Thymus (tissue), 11 donors: ENCODE measurements around the gene ZNF780A. TPM values are rescaled to one million over a fixed set of nuclear protein-coding genes. Genes with fewer than 3 reads are reported as not detected.
"Not testable (repeated sequence)": the region's sequence is repeated elsewhere in the genome, so short reads cannot be mapped to it uniquely, and the experiment has no call there.

Source experiments
- DNase-seq, 9 donors: peaks; one replicate each; pipeline ENCODE4 v3.0.0-alpha.2; 2013; ENCODE audit warnings: low spot score in 9 of 9, low read depth in 6 of 9, missing footprints in 1 of 9
- H3K27ac ChIP-seq, 2 donors: one replicate each; pipeline ENCODE4 v1.5.1; 2013; ENCODE audit warnings: control low read depth in 1 of 2, low read depth in 1 of 2, low read length in 1 of 2, mild to moderate bottlenecking in 1 of 2, moderate library complexity in 1 of 2
- H3K27me3 ChIP-seq, 2 donors: one replicate each; pipeline ENCODE4 v1.5.1; 2013; ENCODE audit warnings: low read length in 1 of 2; ENCODE audit not compliant: control insufficient read depth in 2 of 2, insufficient read depth in 1 of 2
- H3K36me3 ChIP-seq, 2 donors: one replicate each; pipeline ENCODE4 v1.5.1; 2013; ENCODE audit warnings: low read length in 1 of 2, mild to moderate bottlenecking in 1 of 2, moderate library complexity in 1 of 2; ENCODE audit not compliant: control insufficient read depth in 2 of 2, insufficient read depth in 2 of 2
- H3K4me1 ChIP-seq, 2 donors: one replicate each; pipeline ENCODE4 v1.5.1; 2013; ENCODE audit warnings: low read length in 2 of 2; ENCODE audit not compliant: control insufficient read depth in 2 of 2, insufficient read depth in 2 of 2
- H3K4me3 ChIP-seq, 2 donors: one replicate each; pipeline ENCODE4 v1.5.1; 2013; ENCODE audit warnings: low read length in 2 of 2, control low read depth in 1 of 2, mild to moderate bottlenecking in 1 of 2
- H3K9me3 ChIP-seq, 2 donors: one replicate each; pipeline ENCODE4 v1.5.1; 2013; ENCODE audit warnings: low read length in 1 of 2, mild to moderate bottlenecking in 1 of 2; ENCODE audit not compliant: control insufficient read depth in 2 of 2, insufficient read depth in 1 of 2
- WGBS: extraction: QIAGEN DNeasy Blood & Tissue Kit; methylation state at CpG from one replicate; pipeline ENCODE4 v1.1.7; 2013; 5-methylcytosine and 5-hydroxymethylcytosine counted together
- polyA plus RNA-seq: library from polyadenylated mRNA; stranded (reverse); fragments of 200-250 nt; gene quantifications from one replicate; pipeline ENCODE4 v1.2.3, GENCODE V29; 2013
- total RNA-seq: library from RNA; stranded (reverse); fragments of 120-200 nt; gene quantifications from one replicate; pipeline ENCODE4 v1.2.4, GENCODE V29; 2013
- donor health status: healthy.

Gene ZNF780A
- total and polyA plus RNA-seq, 2 donors = 13.2 to 30.0 TPM

DNA sequence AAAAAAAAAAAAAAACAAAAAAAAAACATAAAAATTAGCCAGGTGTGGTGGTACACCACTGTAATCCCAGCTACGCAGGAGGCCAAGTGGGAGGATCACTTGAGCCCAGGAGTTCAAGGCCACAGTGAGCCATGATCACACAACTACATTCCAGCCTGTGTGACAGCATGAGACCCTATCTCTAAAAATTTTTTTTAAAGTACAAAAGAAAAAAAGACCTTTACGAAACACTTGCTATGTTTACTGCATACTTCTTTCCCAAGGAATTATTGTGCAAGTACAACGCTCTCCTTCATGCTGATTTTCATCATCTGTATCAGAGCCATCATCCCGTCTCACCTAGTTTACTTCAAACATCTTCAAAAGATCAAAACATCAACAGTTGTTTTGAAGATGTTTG, 28.6 kb upstream of the ZNF780A start:
- 95% methylated on average over 4 of the region's 4 CpGs for WGBS
- DNase-seq = no peak
- Histone ChIP-seq H3K27me3 (no peaks in the 10 kb centered on the region), H3K4me3 (no peak overlapping the region), H3K9me3 (no peaks in the 10 kb centered on the region), H3K36me3 (no peaks in the 10 kb centered on the region), H3K4me1 (no peaks in the 10 kb centered on the region), H3K27ac (no peak overlapping the region)

DNA sequence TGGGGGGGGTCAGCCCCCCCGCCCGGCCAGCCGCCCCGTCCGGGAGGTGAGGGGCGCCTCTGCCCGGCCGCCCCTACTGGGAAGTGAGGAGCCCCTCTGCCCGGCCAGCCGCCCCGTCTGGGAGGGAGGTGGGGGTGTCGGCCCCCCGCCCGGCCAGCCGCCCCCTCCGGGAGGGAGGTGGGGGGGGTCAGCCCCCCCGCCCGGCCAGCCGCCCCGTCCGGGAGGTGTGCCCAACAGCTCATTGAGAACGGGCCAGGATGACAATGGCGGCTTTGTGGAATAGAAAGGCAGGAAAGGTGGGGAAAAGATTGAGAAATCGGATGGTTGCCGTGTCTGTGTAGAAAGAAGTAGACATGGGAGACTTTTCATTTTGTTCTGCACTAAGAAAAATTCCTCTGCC, 27.9 kb upstream of the ZNF780A start:
- WGBS = 89% methylated on average over 11 of the region's 25 CpGs
- H3K9me3 ChIP-seq, H3K4me1 ChIP-seq, H3K36me3 ChIP-seq, H3K27ac ChIP-seq, H3K27me3 ChIP-seq, H3K4me3 ChIP-seq, DNase-seq: not testable (repeated sequence)

DNA sequence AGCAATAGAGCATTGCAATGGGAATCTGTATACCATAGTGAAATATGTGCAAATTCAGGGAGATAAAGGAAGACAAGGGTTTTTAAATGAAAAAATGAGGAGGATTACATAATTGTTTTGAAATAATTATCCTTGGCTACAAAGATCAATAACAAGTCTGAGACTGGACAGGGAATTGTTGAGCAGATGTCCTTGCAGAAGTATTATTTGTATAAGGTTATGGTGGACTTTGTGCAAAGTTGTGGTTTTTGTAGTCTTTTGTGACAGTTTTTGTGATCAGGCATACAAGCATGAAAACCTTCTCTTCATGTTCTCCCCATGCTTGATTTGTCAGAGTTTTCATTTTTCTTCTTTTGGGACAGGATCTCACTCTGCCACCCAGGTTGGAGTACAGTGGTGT, 25.3 kb upstream of the ZNF780A start:
- Histone ChIP-seq H3K36me3 (no peaks in the 10 kb centered on the region), H3K27me3 (no peaks in the 10 kb centered on the region), H3K4me3 (no peak overlapping the region), H3K9me3 (no peaks in the 10 kb centered on the region), H3K4me1 (no peaks in the 10 kb centered on the region), H3K27ac (no peak overlapping the region)
- DNase-seq = no peak

DNA sequence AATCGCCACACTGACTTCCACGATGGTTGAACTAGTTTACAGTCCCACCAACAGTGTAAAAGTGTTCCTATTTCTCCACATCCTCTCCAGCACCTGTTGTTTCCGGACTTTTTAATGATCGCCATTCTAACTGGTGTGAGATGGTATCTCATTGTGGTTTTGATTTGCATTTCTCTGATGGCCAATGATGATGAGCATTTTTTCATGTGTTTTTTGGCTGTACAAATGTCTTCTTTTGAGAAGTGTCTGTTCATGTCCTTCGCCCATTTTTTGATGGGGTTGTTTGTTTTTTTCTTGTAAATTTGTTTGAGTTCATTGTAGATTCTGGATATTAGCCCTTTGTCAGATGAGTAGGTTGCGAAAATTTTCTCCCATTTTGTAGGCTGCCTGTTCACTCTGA, 23.4 kb upstream of the ZNF780A start:
- not testable (repeated sequence) for H3K27me3 ChIP-seq, H3K9me3 ChIP-seq, H3K4me1 ChIP-seq, DNase-seq, H3K36me3 ChIP-seq, H3K4me3 ChIP-seq, H3K27ac ChIP-seq
- WGBS = 100% methylated on average over 3 of the region's 6 CpGs

DNA sequence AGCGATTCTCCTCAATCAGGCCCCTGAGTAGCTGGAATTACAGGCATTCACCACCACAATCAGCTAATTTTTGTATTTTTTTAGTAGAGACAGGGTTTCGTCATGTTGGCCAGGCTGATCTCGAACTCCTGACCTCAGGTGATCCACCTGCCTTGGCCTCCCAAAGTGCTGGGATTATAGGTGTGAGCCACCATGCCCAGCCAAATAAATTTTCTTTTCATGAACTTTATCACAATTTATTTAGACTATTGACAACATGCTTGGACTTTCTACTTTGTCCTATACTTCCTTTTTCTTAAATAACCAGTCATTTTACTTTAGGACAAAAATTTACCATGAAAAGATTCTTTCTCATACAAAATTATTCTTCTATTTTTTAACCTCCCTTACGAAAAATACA, 21.5 kb upstream of the ZNF780A start:
- not testable (repeated sequence) for H3K27ac ChIP-seq, H3K27me3 ChIP-seq, H3K9me3 ChIP-seq, DNase-seq, H3K4me1 ChIP-seq, H3K36me3 ChIP-seq, H3K4me3 ChIP-seq
- 73% methylated on average over 4 of the region's 4 CpGs for WGBS

DNA sequence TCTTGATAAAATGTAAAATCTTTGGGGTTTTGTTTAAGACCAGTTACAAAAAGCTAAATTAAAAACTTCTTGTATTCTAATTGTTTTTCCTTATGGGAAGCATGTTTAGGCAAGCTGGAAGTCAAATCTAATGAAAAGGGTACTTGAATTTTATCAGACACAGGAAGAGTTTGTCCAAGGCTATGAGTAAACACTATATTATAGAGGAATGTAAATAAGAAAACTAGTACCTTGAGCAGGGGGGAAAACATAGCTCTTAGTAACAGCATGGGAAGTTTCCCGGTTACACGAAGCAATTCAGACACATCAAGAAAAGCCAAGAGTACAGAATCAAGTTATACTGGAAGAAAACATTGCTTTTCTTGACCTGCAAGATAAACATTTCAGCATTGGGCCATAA, 19.8 kb upstream of the ZNF780A start:
- H3K9me3 ChIP-seq = no peaks in the 10 kb centered on the region
- no peak for DNase-seq
- H3K4me3 ChIP-seq = no peak overlapping the region
- H3K27me3 ChIP-seq = no peaks in the 10 kb centered on the region
- WGBS = 88% methylated on average over 2 of the region's 2 CpGs
- H3K4me1 ChIP-seq = no peaks in the 10 kb centered on the region
- H3K36me3 ChIP-seq = no peaks in the 10 kb centered on the region
- no peak overlapping the region for H3K27ac ChIP-seq

DNA sequence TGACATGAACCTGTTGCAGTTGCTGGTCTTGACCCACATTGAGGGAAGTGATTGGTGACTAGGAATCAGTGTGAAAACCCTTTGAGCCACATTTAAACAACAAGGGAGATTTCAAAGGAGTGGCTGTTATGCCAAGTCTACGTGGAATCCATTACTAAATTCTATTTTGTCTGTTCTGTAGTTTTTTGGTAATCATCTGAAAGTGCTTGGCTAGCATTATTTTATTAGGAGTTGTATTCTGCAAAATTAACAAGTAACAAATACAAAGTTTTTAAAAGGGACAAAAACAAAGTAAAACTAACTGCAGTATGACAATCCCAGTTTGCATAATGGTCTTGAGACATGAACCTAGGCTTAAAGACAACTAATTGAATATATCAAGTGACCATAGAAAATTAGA, 14.0 kb upstream of the ZNF780A start:
- Histone ChIP-seq H3K27ac (no peak overlapping the region), H3K36me3 (no peaks in the 10 kb centered on the region), H3K4me3 (no peak overlapping the region), H3K27me3 (no peaks in the 10 kb centered on the region), H3K9me3 (no peaks in the 10 kb centered on the region), H3K4me1 (no peaks in the 10 kb centered on the region)
- WGBS = 61% methylated on average over 1 of the region's 1 CpG
- no peak for DNase-seq

DNA sequence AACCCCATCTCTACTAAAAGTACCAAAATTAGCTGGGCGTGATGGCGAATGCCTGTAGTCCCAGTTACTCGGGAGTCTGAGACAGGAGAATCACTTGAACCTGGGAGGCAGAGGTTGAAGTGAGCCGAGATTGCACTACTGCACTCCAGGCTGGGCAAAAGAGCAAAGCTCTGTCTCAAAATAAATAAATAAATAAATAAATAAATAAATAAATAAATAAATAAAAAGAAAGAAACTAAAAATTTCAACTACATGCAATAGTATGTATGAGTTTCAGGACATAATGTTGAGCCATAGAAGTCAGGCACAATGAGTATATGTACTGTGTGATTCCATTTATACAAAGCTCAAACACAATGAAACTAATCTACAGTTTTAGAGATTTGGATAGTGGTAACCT, 12.9 kb upstream of the ZNF780A start:
- Histone ChIP-seq H3K4me1 (no peaks in the 10 kb centered on the region), H3K27ac (no peak overlapping the region), H3K4me3 (no peak overlapping the region), H3K9me3 (no peaks in the 10 kb centered on the region), H3K27me3 (no peaks in the 10 kb centered on the region), H3K36me3 (no peaks in the 10 kb centered on the region)
- DNase-seq = no peak
- 92% methylated on average over 4 of the region's 4 CpGs for WGBS

DNA sequence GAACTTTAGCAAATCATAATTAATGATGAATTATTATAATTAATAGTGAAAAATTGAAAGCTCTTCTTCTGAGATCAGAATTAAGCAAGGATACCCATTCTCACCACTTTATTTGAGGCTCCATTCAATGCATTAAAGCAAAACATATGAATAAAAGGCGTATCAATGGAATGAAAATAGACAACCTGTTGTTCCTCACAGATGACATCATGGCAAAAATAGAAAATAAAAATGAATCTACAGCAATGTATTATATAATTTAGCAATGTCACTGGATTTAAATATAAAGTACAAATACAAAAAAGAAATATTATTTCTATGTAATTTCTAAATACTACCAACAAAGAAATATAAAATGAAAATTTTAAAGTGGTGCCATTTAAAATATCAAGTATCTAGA, 11.1 kb upstream of the ZNF780A start:
- no peaks in the 10 kb centered on the region for H3K4me1 ChIP-seq
- no peaks in the 10 kb centered on the region for H3K36me3 ChIP-seq
- 94% methylated on average over 1 of the region's 1 CpG for WGBS
- H3K27ac ChIP-seq = no peak overlapping the region
- no peak for DNase-seq
- no peaks in the 10 kb centered on the region for H3K27me3 ChIP-seq
- no peak overlapping the region for H3K4me3 ChIP-seq
- H3K9me3 ChIP-seq = no peaks in the 10 kb centered on the region

DNA sequence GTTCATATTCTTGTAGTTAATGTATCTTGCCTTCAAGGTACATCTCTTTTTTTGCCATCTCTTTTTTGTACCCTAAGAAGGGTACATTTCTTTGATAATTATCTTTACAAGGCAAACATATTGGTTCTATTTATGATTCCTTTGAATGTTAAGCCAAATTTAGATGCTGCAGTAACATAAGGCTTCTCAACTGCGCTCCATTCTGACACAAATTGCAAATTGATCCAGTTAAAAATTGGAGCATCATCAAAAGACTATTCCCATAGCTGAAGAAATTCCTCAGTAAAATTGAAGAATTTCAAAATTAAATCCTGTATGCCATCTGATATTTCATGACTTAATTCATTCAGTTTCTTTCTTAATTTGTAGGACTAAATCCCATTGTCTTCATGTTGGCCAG, 2.7 kb upstream of the ZNF780A start:
- 95% methylated on average over 1 of the region's 1 CpG for WGBS
- no peaks in the 10 kb centered on the region for H3K36me3 ChIP-seq
- no peak overlapping the region for H3K27ac ChIP-seq
- peaks cover 0 to 7% of the 10 kb centered on the region in 2 donors for H3K27me3 ChIP-seq
- H3K9me3 ChIP-seq = no peaks in the 10 kb centered on the region
- no peak for DNase-seq
- H3K4me3 ChIP-seq = no peak overlapping the region
- peaks cover 5 to 9% of the 10 kb centered on the region in 2 donors for H3K4me1 ChIP-seq
